Measurements from ENCODE around the gene GIMAP8.

GIMAP8 gene

DNA sequence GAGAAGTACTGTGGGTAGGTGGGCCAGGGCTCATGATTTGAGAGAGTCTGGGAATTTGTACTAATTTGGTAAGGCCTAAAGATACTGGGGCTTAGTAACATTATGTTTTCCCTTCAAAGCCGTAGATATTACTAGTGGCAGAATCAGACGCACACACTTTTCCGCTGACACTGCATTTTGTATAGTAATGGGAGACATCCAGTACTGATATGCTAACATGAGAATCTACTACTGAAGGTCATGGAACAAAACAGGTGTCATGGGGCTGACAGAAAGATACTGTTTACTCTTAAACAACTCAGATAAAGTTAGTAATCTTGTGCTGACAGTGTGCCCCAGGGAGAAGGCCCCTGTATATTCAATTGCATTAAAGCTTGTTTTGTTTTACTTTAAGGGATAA is 53.2 kb downstream of the GIMAP8 start:
- Histone ChIP-seq H3K27ac (ENCODE audit: extremely low read depth, low read depth, low read length) (no peak overlapping the region), H3K9me3 (ENCODE audit: control insufficient read depth, insufficient read depth, low read depth, low read length) (no peaks in the 10 kb centered on the region), H3K36me3 (ENCODE audit: control insufficient read depth in 2 of 2, insufficient read depth in 1 of 2, low read length in 2 of 2) (no peaks in the 10 kb centered on the region), H3K4me1 (ENCODE audit: control insufficient read depth, insufficient read depth, low read length) (no peaks in the 10 kb centered on the region), H3K4me3 (ENCODE audit: low read depth, low read length) (no peak overlapping the region)
- POLR2A ChIA-PET: no interaction called here
- CTCF ChIA-PET: no interaction called here
- TF ChIP-seq ZNF324 (tag by site-specific recombination; IDR thresholded peaks at IDR 0.05) (no peak), ZBTB7A (tag by site-specific recombination; IDR thresholded peaks at IDR 0.05; ENCODE audit: low read depth) (no peak), ZNF596 (tag by site-specific recombination; IDR thresholded peaks at IDR 0.05) (no peak), ZNF16 (tag by site-specific recombination; IDR thresholded peaks at IDR 0.05; ENCODE audit: low read depth) (no peak), KLF9 (tag by site-specific recombination; IDR thresholded peaks at IDR 0.05; ENCODE audit: low read depth) (no peak)

DNA sequence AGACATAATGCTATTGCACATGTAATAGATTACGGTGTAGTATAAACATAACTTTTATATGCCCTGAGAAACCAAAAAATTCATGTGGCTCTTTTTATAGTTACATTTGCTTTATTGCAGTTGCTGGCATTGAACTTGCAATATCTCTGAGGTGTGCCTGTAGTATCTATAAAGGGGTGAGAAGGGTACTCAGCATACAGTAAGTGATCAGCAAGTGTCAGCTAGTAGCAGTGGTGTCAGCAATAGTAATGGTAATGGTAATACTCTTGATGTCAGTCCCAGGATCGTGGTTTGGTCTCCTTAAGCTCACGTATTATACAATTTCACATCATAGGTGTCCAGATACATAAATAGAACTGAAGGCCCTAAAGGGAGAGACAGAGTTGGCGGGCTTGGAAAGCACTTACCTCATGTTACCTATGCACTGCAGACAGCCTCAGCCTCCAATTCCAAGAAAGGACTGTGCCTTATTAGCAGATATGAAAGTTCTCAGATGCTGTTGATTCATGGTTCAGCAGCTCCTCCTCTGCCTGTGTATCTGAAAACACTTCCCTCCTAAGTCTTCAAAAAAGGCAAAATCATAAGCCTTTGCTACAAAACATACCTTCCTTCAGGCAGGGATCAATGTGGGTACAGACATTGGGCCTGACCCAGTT is 57.6 kb downstream of the GIMAP8 start:
- no peak overlapping the region for H3K4me3 ChIP-seq (ENCODE audit: low read depth, low read length)
- CTCF ChIA-PET: no interaction called here

DNA sequence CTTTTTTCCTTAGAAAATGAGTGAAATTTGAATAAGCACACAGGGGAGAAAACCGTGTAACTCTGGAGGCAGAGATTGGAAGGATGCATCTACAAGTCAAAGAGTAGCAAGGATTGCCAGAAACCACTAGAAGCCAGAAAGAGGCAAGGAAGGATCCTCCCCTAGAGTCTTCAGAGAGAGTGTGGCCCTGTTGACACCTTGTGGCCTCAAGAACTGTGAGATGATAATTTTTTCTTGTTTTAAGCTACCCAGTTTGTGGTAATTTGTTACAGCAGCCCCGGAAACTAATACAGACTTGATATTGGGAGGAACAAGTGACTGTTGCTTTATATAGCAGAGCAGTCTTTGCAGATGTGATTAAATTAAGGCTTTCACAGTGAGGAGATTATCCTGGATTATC is 60.6 kb downstream of the GIMAP8 start:
- CTCF ChIA-PET: no interaction called here
- H3K9me3 ChIP-seq (ENCODE audit: control insufficient read depth, insufficient read depth, low read depth, low read length): no peaks in the 10 kb centered on the region
- TF ChIP-seq KLF9 (tag by site-specific recombination; IDR thresholded peaks at IDR 0.05; ENCODE audit: low read depth): no peak
- no peak for TF ChIP-seq ZNF521 (tag by site-specific recombination; IDR thresholded peaks at IDR 0.05)
- no peak for TF ChIP-seq SP2 (tag by site-specific recombination; IDR thresholded peaks at IDR 0.05)
- no peak for TF ChIP-seq ZNF610 (tag by site-specific recombination; IDR thresholded peaks at IDR 0.05; ENCODE audit: borderline replicate concordance)
- TF ChIP-seq, protein P1, sequence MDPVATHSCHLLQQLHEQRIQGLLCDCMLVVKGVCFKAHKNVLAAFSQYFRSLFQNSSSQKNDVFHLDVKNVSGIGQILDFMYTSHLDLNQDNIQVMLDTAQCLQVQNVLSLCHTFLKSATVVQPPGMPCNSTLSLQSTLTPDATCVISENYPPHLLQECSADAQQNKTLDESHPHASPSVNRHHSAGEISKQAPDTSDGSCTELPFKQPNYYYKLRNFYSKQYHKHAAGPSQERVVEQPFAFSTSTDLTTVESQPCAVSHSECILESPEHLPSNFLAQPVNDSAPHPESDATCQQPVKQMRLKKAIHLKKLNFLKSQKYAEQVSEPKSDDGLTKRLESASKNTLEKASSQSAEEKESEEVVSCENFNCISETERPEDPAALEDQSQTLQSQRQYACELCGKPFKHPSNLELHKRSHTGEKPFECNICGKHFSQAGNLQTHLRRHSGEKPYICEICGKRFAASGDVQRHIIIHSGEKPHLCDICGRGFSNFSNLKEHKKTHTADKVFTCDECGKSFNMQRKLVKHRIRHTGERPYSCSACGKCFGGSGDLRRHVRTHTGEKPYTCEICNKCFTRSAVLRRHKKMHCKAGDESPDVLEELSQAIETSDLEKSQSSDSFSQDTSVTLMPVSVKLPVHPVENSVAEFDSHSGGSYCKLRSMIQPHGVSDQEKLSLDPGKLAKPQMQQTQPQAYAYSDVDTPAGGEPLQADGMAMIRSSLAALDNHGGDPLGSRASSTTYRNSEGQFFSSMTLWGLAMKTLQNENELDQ (tag by site-specific recombination; IDR thresholded peaks at IDR 0.05; ENCODE audit: low read depth): no peak
- TF ChIP-seq KLF10 (tag by site-specific recombination; IDR thresholded peaks at IDR 0.05): no peak
- TF ChIP-seq ZNF707 (tag by site-specific recombination; IDR thresholded peaks at IDR 0.05): no peak
- TF ChIP-seq ZFHX2 (tag by site-specific recombination; conservative IDR thresholded peaks at IDR 0.05): no peak

More for the DNA sequence above, 57.6 kb downstream of the GIMAP8 start:
- no peak overlapping the region for H3K27ac ChIP-seq (ENCODE audit: extremely low read depth, low read depth, low read length)
- POLR2A ChIA-PET: no interaction called here
- H3K9me3 ChIP-seq (ENCODE audit: control insufficient read depth, insufficient read depth, low read depth, low read length): no peaks in the 10 kb centered on the region
- no peaks in the 10 kb centered on the region for H3K4me1 ChIP-seq (ENCODE audit: control insufficient read depth, insufficient read depth, low read length)
- no peak for TF ChIP-seq ZIC2 (tag by site-specific recombination; IDR thresholded peaks at IDR 0.05)
- TF ChIP-seq ZNF335 (tag by site-specific recombination; conservative IDR thresholded peaks at IDR 0.05): no peak
- TF ChIP-seq ZNF549 (tag by site-specific recombination; IDR thresholded peaks at IDR 0.05): no peak
- TF ChIP-seq ZNF560 (tag by site-specific recombination; IDR thresholded peaks at IDR 0.05; ENCODE audit: borderline replicate concordance): no peak
- TF ChIP-seq ZNF391 (tag by site-specific recombination; IDR thresholded peaks at IDR 0.05; ENCODE audit: borderline replicate concordance, low read depth): no peak
- TF ChIP-seq, protein P1 (tag by site-specific recombination; IDR thresholded peaks at IDR 0.05; ENCODE audit: low read depth): no peak
- TF ChIP-seq, protein P2, sequence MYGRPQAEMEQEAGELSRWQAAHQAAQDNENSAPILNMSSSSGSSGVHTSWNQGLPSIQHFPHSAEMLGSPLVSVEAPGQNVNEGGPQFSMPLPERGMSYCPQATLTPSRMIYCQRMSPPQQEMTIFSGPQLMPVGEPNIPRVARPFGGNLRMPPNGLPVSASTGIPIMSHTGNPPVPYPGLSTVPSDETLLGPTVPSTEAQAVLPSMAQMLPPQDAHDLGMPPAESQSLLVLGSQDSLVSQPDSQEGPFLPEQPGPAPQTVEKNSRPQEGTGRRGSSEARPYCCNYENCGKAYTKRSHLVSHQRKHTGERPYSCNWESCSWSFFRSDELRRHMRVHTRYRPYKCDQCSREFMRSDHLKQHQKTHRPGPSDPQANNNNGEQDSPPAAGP (tag by site-specific recombination; IDR thresholded peaks at IDR 0.05): no peak
- TF ChIP-seq SCRT1 (tag by site-specific recombination; IDR thresholded peaks at IDR 0.05; ENCODE audit: borderline replicate concordance): no peak
- TF ChIP-seq, protein P3, sequence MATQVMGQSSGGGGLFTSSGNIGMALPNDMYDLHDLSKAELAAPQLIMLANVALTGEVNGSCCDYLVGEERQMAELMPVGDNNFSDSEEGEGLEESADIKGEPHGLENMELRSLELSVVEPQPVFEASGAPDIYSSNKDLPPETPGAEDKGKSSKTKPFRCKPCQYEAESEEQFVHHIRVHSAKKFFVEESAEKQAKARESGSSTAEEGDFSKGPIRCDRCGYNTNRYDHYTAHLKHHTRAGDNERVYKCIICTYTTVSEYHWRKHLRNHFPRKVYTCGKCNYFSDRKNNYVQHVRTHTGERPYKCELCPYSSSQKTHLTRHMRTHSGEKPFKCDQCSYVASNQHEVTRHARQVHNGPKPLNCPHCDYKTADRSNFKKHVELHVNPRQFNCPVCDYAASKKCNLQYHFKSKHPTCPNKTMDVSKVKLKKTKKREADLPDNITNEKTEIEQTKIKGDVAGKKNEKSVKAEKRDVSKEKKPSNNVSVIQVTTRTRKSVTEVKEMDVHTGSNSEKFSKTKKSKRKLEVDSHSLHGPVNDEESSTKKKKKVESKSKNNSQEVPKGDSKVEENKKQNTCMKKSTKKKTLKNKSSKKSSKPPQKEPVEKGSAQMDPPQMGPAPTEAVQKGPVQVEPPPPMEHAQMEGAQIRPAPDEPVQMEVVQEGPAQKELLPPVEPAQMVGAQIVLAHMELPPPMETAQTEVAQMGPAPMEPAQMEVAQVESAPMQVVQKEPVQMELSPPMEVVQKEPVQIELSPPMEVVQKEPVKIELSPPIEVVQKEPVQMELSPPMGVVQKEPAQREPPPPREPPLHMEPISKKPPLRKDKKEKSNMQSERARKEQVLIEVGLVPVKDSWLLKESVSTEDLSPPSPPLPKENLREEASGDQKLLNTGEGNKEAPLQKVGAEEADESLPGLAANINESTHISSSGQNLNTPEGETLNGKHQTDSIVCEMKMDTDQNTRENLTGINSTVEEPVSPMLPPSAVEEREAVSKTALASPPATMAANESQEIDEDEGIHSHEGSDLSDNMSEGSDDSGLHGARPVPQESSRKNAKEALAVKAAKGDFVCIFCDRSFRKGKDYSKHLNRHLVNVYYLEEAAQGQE (tag by site-specific recombination; IDR thresholded peaks at IDR 0.05): no peak
- no peaks in the 10 kb centered on the region for H3K36me3 ChIP-seq (ENCODE audit: control insufficient read depth in 2 of 2, insufficient read depth in 1 of 2, low read length in 2 of 2)

More for the DNA sequence above, 60.6 kb downstream of the GIMAP8 start:
- Histone ChIP-seq H3K36me3 (ENCODE audit: control insufficient read depth in 2 of 2, insufficient read depth in 1 of 2, low read length in 2 of 2) (no peaks in the 10 kb centered on the region), H3K27ac (ENCODE audit: extremely low read depth, low read depth, low read length) (no peak overlapping the region), H3K4me1 (ENCODE audit: control insufficient read depth, insufficient read depth, low read length) (no peaks in the 10 kb centered on the region), H3K4me3 (ENCODE audit: low read depth, low read length) (no peak overlapping the region)
- POLR2A ChIA-PET: no interaction called here

Measured in HEK293 (cell line).